Inferior parietal cortex (tissue), 1 donor: ENCODE measurements around the gene PLA2G4A.
A peak's percentile ranks its signal among the peaks of the same experiment; 100 is the strongest.
"Not testable (repeated sequence)": the region's sequence is repeated elsewhere in the genome, so short reads cannot be mapped to it uniquely, and the experiment has no call there.

Source experiments
- DNase-seq: peaks from one replicate; pipeline ENCODE4 v3.0.0-alpha.2; 2016; ENCODE audit errors: extremely low spot score

Gene PLA2G4A

DNA sequence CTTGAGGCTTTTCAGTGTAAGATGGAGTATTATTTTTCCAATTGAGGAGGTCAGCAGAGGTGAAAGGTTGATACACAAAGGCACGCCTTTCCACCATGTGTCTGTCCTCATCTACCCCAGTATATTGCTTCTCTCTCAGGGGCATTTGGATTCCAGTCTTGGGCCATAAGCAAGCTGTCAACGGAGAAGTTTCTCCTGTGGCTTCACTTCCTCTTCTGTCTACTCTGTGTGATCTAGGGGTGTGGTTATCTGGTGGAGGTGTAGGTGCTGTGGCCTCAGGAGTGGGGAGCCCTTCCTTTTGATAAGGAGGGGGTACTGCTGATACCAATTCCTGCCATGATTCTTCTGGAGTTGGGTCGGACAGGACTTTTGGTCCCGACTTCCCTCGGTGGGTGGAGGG is 92.6 kb downstream of the PLA2G4A start:
- DNase-seq = not testable (repeated sequence)

DNA sequence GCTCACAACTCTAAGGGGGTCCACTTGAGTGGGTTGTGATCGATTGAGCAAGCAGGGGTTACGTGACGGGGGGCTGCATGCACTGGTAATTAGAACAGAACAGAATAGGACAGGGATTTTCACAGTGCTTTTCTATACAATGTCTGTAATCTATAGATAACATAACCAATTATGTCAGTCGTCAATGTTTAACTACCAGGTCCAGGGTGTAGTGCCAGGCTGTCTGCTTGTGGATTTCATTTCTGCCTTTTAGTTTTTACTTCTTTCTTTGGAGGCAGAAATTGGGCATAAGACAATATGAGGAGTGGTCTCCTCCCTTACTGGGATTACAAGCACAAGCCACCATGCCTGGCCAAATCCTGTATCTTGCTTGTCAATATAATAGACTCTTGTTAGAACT is 94.1 kb downstream of the PLA2G4A start:
- not testable (repeated sequence) for DNase-seq

- peak; percentile 25 for DNase-seq
Measured at GRCh38 chr1:186923486-186923885, 94.7 kb downstream of the PLA2G4A start.

DNA sequence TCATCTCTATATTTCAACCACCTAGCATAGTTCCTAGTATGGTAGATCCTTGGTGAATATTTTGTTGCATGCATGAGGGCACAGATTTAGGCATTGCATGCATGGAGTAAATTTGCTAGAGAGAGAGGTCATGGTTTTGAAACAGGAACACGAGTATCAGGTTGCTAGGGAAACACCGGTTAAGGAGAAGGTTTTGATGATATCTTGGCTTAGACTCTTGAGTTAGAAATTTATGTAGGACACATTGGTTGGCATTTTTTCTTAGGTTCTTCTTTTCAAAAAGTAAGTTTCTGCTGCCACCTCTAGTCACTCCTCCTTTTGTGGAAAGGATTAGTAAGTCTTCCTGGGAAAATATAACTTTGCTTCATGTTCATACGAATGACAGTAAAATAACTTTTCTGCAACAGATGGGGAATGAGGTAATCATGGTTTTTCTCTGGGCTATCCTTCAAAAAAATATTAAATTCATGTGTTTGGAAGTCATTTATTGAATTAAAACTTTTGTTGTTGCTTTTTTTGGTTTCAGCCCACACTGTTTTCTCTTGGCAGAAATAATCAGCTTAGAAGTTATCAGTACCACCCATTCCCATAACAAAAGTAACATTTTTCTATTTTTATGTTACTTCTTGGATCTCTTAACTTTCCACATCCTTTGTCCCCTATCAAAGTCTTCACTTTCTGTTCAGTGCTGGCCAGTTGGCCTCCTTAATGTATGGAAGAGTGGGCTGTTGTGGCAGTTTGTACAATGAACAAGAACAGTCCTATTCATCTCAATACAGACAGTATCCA is 97.3 kb downstream of the PLA2G4A start:
- DNase-seq = peak; percentile 28

GRCh38 chr1:186927884-186928283 is 99.1 kb downstream of the PLA2G4A start:
- DNase-seq = no peak

GRCh38 chr1:186930238-186930637 is 101.5 kb downstream of the PLA2G4A start:
- no peak for DNase-seq

GRCh38 chr1:186937016-186937670 is 108.4 kb downstream of the PLA2G4A start:
- no peak for DNase-seq

- DNase-seq = no peak
Measured at GRCh38 chr1:186943891-186944686, 115.3 kb downstream of the PLA2G4A start.

DNA sequence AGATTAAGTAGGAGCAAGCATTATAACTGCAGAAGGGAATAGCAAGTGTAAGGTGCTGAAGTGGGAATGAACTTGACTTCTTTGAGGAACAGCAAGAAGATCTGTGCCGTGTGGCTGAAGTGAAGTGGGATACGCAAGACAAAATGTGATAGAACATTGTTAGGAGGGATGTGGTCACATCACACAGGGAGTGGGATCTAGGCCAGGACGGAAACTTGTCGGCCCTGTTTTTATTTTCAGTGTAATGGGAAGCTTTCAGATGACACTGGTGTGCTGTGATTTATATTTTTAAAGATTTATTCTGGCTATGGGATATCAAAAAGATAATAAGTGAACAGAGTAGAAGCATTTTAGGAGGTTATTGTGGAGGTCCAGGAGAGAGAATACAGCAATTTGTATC is 116.4 kb downstream of the PLA2G4A start:
- DNase-seq = no peak

DNA sequence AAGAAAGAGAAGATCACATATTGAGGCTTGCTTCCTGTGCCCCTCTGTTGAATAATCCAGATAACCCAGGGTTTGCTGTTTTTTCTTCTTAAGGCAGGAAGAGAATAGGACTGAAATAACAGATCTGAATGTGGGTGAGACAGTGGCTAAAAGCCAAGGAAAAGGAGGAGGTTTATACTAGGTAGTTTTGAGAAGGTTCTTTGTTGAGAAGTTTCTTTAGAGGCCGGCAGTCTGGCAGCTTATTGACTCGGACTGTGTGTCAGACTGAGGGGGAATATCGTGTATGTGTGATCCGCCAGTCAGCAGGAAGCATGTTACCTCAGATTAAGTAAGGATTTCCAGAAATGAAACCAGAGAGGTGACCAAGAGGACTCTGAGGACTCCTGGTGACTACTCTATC is 119.8 kb downstream of the PLA2G4A start:
- DNase-seq = no peak

DNA sequence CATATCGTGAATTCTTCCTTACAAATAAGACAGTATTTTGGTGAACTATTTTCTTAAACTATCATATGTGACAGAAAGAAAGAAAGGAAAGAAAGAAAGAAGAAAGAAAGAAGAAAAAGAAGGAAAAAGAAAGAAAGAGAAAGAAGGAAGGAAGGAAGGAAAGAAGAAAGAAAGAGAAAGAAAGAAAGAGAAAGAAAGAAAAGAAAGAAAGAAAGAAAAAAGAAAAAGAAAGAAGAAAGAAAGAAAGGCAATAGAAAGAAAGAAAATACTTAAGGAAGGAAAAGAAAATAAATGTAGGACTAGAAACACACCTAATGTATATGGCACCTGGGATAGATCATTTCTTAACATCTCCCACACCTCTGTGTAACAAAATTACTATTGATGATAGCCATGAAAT is 120.4 kb downstream of the PLA2G4A start:
- no peak for DNase-seq

- no peak for DNase-seq
Measured at GRCh38 chr1:186950547-186950946, 121.8 kb downstream of the PLA2G4A start.

- DNase-seq = no peak
Measured at GRCh38 chr1:186953876-186954275, 125.1 kb downstream of the PLA2G4A start.

DNA sequence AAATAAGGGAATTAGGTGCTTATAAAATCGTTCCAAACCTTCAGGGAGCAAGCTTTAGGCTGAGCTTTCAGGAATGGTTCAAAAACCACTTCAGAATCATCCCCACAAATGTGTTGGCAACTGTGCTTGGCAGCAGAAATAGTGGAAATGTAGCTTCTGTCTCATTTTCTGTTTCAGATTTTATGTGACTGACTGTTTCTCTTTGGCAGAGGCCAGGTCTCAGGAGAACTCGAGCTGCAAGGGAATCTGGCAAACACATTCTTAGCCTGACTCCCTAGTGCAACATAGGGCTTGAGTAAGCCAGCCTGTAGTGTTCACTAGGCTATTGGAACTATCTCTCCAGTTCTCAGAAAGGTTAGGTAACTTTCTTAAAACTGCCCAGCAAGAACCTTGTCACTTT is 128.6 kb downstream of the PLA2G4A start:
- DNase-seq = no peak

- DNase-seq = no peak
Measured at GRCh38 chr1:186958520-186958919, 129.8 kb downstream of the PLA2G4A start.

GRCh38 chr1:186960861-186961260 is 132.1 kb downstream of the PLA2G4A start:
- no peak for DNase-seq

DNA sequence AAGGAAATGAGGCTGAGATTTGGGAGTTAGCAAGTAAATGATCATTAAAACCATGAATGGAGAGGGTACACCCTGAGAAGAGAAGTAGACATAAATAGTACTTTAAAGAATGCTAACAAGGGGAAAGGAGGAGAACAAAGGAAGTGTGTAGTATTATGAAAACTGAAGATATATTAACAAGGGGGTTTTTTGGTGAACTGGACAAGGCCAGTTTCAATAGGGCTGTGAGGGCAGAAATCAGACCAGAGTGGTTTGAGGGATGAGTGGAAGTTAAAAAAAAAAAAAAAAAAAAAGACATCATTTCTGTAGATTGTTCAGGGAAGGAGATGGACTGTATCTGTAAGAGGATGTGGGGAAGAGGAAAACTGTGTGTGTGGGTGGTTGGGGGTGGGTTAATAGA is 137.1 kb downstream of the PLA2G4A start:
- no peak for DNase-seq

- DNase-seq = no peak
Measured at GRCh38 chr1:186966456-186966855, 137.7 kb downstream of the PLA2G4A start.

DNA sequence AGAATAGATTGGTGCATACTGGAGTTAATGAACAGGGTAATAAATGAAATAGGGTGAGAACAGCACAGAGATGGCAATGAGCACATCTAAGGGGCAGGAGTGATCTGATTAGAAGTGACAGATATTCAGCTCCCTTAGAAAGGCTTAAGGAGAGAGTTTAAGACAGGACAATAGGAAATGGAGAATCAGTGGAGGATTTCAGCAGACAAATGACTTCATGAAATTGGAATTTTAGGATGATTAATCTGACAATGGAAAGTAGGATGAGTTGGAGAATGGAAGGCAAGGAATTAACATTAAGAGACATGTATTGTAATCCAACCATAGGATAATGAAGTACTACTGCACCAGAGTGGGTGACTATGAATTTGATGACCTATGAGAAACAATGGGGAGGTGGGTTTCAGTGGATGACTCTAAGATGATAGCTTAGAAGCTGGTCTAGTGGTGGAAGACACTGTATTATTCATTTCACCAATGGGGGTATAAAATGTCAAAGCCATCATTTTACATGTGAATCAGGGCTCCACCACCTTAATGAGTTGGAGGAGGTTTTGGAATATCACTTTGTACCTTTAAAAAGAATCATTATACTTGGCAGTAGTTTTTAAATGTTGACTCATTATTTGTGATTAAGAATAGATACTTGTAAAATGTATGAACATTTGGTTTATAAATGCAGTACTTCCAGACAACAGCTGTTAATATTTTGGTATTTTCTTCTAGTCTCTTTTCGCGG is 139.1 kb downstream of the PLA2G4A start:
- DNase-seq = no peak

DNA sequence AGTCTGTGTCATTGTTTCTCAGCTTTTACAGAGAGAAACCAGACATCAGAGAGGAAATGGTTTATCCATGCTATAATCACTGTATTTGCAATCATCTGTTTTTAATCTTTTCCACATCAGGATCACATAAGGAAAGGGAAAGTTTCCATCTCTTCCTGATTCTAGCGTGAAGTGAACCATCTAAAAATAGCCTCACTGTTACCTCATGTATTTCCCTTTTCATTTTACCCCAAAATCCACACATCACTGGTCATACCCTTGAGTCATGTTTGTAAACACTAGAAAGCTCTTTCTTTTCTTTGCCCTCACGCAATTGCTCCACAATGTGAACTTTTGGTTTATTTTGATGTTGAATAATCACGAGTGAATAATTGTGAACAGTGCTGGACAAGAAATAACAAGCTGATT is 146.0 kb downstream of the PLA2G4A start:
- DNase-seq = no peak

DNA sequence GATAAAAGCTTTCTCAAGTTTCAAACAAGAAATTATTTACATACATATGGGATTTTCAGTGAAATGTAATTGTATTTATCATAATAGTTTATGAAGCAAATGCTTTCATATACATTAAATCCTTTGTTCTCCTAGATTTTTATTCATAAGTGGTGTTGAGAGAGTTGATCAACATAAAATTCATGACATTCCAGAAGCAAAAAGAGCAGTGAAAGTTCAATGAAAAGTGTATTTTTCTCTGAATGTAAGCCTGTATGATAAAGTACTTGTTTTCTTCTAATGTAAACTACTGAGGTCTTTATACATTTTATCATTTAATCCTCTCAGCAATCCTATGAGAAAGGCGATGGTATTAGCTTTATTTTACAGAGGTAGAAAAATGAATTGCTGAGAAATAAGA is 146.5 kb downstream of the PLA2G4A start:
- no peak for DNase-seq

DNA sequence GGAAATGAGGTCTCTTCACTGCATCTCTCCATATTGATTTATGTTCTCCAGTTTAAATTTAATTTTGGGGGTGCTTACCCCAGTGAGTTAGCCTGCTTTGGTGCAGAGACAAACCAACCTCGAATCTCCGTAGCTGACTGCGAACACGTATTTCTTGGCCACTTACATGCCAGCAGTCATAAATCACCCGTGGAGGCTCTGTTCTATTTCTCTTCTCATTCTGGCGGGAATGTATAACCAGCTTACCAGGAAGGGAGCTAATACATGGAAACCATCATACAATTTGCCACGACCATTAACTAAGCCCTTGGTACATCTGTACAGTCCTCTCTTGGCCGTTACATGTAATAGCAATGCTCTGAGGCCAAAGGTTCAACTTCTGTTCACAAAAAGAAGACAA is 148.0 kb downstream of the PLA2G4A start:
- DNase-seq = no peak
